ENCODE measurements around the gene PAK1. TPM values are rescaled to one million over a fixed set of nuclear protein-coding genes. Genes with fewer than 3 reads are reported as not detected.
"Not testable (repeated sequence)": the region's sequence is repeated elsewhere in the genome, so short reads cannot be mapped to it uniquely, and the experiment has no call there.

Gene PAK1
- total RNA-seq, 1 donor from 2014 or later = 7.7 TPM

GRCh38 chr11:77501758-77502157 is 27.9 kb upstream of the PAK1 start:
- peaks cover 11% of the 10 kb centered on the region for H3K4me1 ChIP-seq
- intact Hi-C loops (cut with micrococcal nuclease) = no loop called here
- TF ChIP-seq CTCF (IDR thresholded peaks at IDR 0.05; ENCODE audit: borderline replicate concordance) = no peak
- no peaks in the 10 kb centered on the region for H3K9me3 ChIP-seq (replicated peaks)
- no peak for DNase-seq
- H3K27me3 ChIP-seq (ENCODE audit: low read depth) = peaks cover 6% of the 10 kb centered on the region
- H3K36me3 ChIP-seq = no peaks in the 10 kb centered on the region
- H3K4me3 ChIP-seq = no peak overlapping the region
- H3K27ac ChIP-seq (replicated peaks) = no peak overlapping the region

GRCh38 chr11:77497368-77497767 is 23.5 kb upstream of the PAK1 start:
- intact Hi-C loops (cut with micrococcal nuclease) = no loop called here
- Histone ChIP-seq H3K36me3 (no peaks in the 10 kb centered on the region), H3K9me3 (replicated peaks) (no peaks in the 10 kb centered on the region), H3K27me3 (ENCODE audit: low read depth) (peaks cover 23% of the 10 kb centered on the region), H3K27ac (replicated peaks) (no peak overlapping the region), H3K4me1 (peaks cover 2% of the 10 kb centered on the region), H3K4me3 (no peak overlapping the region)
- TF ChIP-seq CTCF (IDR thresholded peaks at IDR 0.05; ENCODE audit: borderline replicate concordance) = no peak
- DNase-seq = no peak

- no peak for DNase-seq
- Histone ChIP-seq H3K9me3 (replicated peaks) (no peaks in the 10 kb centered on the region), H3K4me1 (no peaks in the 10 kb centered on the region), H3K4me3 (no peak overlapping the region), H3K27ac (replicated peaks) (no peak overlapping the region), H3K36me3 (no peaks in the 10 kb centered on the region), H3K27me3 (ENCODE audit: low read depth) (peaks cover 23% of the 10 kb centered on the region)
- intact Hi-C loops (cut with micrococcal nuclease) = no loop called here
- no peak for TF ChIP-seq CTCF (IDR thresholded peaks at IDR 0.05; ENCODE audit: borderline replicate concordance)
Measured at GRCh38 chr11:77495526-77495925, 21.6 kb upstream of the PAK1 start.

GRCh38 chr11:77490035-77490434 is 16.1 kb upstream of the PAK1 start:
- intact Hi-C loops (cut with micrococcal nuclease); H3K27ac ChIP-seq (replicated peaks); DNase-seq; H3K27me3 ChIP-seq (ENCODE audit: low read depth); H3K4me1 ChIP-seq; H3K4me3 ChIP-seq; H3K36me3 ChIP-seq: not testable (repeated sequence)
- H3K9me3 ChIP-seq (replicated peaks) = peaks cover 13% of the 10 kb centered on the region

GRCh38 chr11:77487790-77488189 is 13.9 kb upstream of the PAK1 start:
- H3K4me3 ChIP-seq = no peak overlapping the region
- H3K4me1 ChIP-seq = no peaks in the 10 kb centered on the region
- no peaks in the 10 kb centered on the region for H3K36me3 ChIP-seq
- peaks cover 2% of the 10 kb centered on the region for H3K27me3 ChIP-seq (ENCODE audit: low read depth)
- no peak for DNase-seq
- no peak for TF ChIP-seq CTCF (IDR thresholded peaks at IDR 0.05; ENCODE audit: borderline replicate concordance)
- intact Hi-C loops (cut with micrococcal nuclease) = no loop called here
- peaks cover 13% of the 10 kb centered on the region for H3K9me3 ChIP-seq (replicated peaks)
- H3K27ac ChIP-seq (replicated peaks) = no peak overlapping the region

- no peak for TF ChIP-seq CTCF (IDR thresholded peaks at IDR 0.05; ENCODE audit: borderline replicate concordance)
- no peak overlapping the region for H3K4me3 ChIP-seq
- H3K27me3 ChIP-seq (ENCODE audit: low read depth) = peaks cover 7% of the 10 kb centered on the region
- intact Hi-C loops (cut with micrococcal nuclease) = no loop called here
- no peaks in the 10 kb centered on the region for H3K36me3 ChIP-seq
- H3K27ac ChIP-seq (replicated peaks) = no peak overlapping the region
- no peaks in the 10 kb centered on the region for H3K4me1 ChIP-seq
- H3K9me3 ChIP-seq (replicated peaks) = no peaks in the 10 kb centered on the region
- no peak for DNase-seq
Measured at GRCh38 chr11:77479746-77480352, 6.0 kb upstream of the PAK1 start.

Data from left ventricle myocardium inferior (tissue), 1 donor.